Measurements from ENCODE around the gene STK32A. TPM values are rescaled to one million over a fixed set of nuclear protein-coding genes. Genes with fewer than 3 reads are reported as not detected.

Gene STK32A
- total RNA-seq, 1 experiment from 2014 or later = 1.2 TPM

DNA sequence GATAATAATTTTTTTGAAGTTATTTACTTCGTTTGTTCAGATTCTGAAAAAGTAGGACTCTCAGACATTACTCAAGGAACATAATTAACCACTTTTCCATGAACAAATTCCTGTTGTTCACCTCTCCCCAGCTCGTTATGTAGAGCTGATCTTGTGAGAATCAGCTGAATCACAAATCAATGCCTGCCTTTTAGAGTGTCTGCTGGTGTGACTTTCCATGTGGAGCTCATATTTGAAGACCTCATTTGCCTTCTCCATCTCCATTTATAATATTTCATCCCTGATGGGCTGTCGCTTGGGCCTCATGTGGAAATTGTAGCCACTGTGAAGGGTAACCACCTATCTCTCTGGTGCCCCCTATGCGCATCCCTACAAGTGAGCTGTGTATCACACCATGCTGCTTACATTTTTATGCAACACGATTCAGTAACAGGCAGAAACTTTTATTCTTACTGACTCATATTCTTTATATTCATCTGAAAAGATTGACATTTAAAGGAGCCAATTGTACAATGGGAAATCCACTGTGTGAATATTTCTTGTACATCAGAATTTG is 111.3 kb downstream of the STK32A start:
- no peak for TF ChIP-seq JUND (IDR thresholded peaks at IDR 0.05)
- no peak for TF ChIP-seq SP1 (IDR thresholded peaks at IDR 0.05; ENCODE audit: low read depth)
- no peak for TF ChIP-seq SIN3A (IDR thresholded peaks at IDR 0.05; ENCODE audit: low read depth)
- TF ChIP-seq EZH2phosphoT487 (IDR thresholded peaks at IDR 0.05; ENCODE audit: borderline replicate concordance) = no peak
- TF ChIP-seq TCF7L2 (IDR thresholded peaks at IDR 0.05; ENCODE audit: borderline replicate concordance, extremely low read depth, insufficient read depth, insufficient read length) = no peak
- TF ChIP-seq, protein P1, sequence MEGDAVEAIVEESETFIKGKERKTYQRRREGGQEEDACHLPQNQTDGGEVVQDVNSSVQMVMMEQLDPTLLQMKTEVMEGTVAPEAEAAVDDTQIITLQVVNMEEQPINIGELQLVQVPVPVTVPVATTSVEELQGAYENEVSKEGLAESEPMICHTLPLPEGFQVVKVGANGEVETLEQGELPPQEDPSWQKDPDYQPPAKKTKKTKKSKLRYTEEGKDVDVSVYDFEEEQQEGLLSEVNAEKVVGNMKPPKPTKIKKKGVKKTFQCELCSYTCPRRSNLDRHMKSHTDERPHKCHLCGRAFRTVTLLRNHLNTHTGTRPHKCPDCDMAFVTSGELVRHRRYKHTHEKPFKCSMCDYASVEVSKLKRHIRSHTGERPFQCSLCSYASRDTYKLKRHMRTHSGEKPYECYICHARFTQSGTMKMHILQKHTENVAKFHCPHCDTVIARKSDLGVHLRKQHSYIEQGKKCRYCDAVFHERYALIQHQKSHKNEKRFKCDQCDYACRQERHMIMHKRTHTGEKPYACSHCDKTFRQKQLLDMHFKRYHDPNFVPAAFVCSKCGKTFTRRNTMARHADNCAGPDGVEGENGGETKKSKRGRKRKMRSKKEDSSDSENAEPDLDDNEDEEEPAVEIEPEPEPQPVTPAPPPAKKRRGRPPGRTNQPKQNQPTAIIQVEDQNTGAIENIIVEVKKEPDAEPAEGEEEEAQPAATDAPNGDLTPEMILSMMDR (IDR thresholded peaks at IDR 0.05 in 2 of 3, conservative IDR thresholded peaks at IDR 0.05 in 1 of 3; ENCODE audit: borderline replicate concordance in 1 of 3, insufficient read depth in 1 of 3, low read depth in 2 of 3, low read length in 2 of 3) = peak in 2 of 3 experiments; percentile 26 to 30; a peak in 2 of 6 replicates
- TF ChIP-seq, protein P2, sequence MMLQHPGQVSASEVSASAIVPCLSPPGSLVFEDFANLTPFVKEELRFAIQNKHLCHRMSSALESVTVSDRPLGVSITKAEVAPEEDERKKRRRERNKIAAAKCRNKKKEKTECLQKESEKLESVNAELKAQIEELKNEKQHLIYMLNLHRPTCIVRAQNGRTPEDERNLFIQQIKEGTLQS (IDR thresholded peaks at IDR 0.05) = no peak
- CTCF ChIA-PET = interaction anchor here (0.8 to 1.2 kb wide), 2 partner anchors 26 to 157 kb away, joined by 3 read pairs; no protein-coding TSS in a partner anchor
- no peak overlapping the region for H3K9ac ChIP-seq (ENCODE audit: low read length)
- no peaks in the 10 kb centered on the region for H3K9me2 ChIP-seq (ENCODE audit: insufficient read depth)
- no peaks in the 10 kb centered on the region for H3K4me1 ChIP-seq (ENCODE audit: control insufficient read depth in 1 of 2, insufficient read depth in 2 of 2, low read length in 2 of 2)
- no peak overlapping the region for H3K4me2 ChIP-seq (ENCODE audit: low read length)
- no peak overlapping the region for H2AFZ ChIP-seq (ENCODE audit: low read depth, low read length, poor library complexity, severe bottlenecking)
- H3K79me2 ChIP-seq (ENCODE audit: insufficient read depth, low read length) = no peaks in the 10 kb centered on the region
- intact Hi-C loops (cut with micrococcal nuclease) = no loop called here
- no peaks in the 10 kb centered on the region for H3K27me3 ChIP-seq (ENCODE audit: insufficient read depth, low read length)
- no TSS peak for BruUV-seq (replicated peaks)
- H3K27ac ChIP-seq (ENCODE audit: low read depth, low read length) = no peak overlapping the region
- DNase-seq (ENCODE audit: low read depth, low spot score) (no peak), ATAC-seq (peak; percentile 82)
- no peaks in the 10 kb centered on the region for H3K36me3 ChIP-seq (ENCODE audit: control insufficient read depth in 1 of 2, insufficient read depth in 2 of 2, low read length in 2 of 2)
- H4K20me1 ChIP-seq (ENCODE audit: insufficient read depth) = no peaks in the 10 kb centered on the region
- POLR2A ChIA-PET = no interaction called here
- RAD21 ChIA-PET (ENCODE audit: low non-redundant PET in 1 of 2, low total read pairs in 2 of 2, uncharacterized antibody in 2 of 2, unreplicated experiment in 2 of 2) = no interaction called here
- H3K4me3 ChIP-seq (replicated peaks in 1 of 2; ENCODE audit: low read depth in 1 of 2, low read length in 2 of 2) = no peak overlapping the region
- H3K9me3 ChIP-seq (ENCODE audit: control insufficient read depth in 1 of 2, insufficient read depth in 1 of 2, low read depth in 1 of 2, low read length in 2 of 2) = no peaks in the 10 kb centered on the region

DNA sequence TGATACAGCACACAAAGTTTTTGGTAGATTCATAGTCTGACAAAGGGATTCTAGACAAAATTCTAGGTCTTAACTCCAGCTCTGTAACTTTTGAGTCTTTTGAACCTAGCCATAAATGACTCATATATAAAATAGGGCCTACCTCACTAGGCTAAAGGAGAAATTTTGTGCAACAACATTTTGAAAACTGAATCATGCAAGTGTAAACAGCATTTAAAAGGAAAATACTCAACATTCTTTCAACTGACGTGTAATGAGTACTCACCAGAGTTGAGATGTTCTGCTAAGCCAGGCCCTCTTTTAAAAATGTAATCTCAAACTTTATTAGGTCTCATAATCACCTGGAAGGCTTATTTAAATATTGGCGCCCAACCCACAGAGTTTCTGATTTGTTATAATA is 113.2 kb downstream of the STK32A start:
- H3K27me3 ChIP-seq (ENCODE audit: insufficient read depth, low read length) = no peaks in the 10 kb centered on the region
- H3K27ac ChIP-seq (ENCODE audit: low read depth, low read length) = no peak overlapping the region
- BruUV-seq (replicated peaks) = no TSS peak
- no peak overlapping the region for H3K4me3 ChIP-seq (replicated peaks in 1 of 2; ENCODE audit: low read depth in 1 of 2, low read length in 2 of 2)
- H3K9me3 ChIP-seq (ENCODE audit: control insufficient read depth in 1 of 2, insufficient read depth in 1 of 2, low read depth in 1 of 2, low read length in 2 of 2) = no peaks in the 10 kb centered on the region
- ATAC-seq (no peak), DNase-seq (ENCODE audit: low read depth, low spot score) (no peak)
- H3K79me2 ChIP-seq (ENCODE audit: insufficient read depth, low read length) = no peaks in the 10 kb centered on the region
- no peaks in the 10 kb centered on the region for H4K20me1 ChIP-seq (ENCODE audit: insufficient read depth)
- H3K9ac ChIP-seq (ENCODE audit: low read length) = no peak overlapping the region
- H3K9me2 ChIP-seq (ENCODE audit: insufficient read depth) = no peaks in the 10 kb centered on the region
- ChIA-PET RAD21 (ENCODE audit: low non-redundant PET in 1 of 2, low total read pairs in 2 of 2, uncharacterized antibody in 2 of 2, unreplicated experiment in 2 of 2) (no interaction called here), POLR2A (no interaction called here), CTCF (no interaction called here)
- intact Hi-C loops (cut with micrococcal nuclease) = no loop called here
- no peaks in the 10 kb centered on the region for H3K36me3 ChIP-seq (ENCODE audit: control insufficient read depth in 1 of 2, insufficient read depth in 2 of 2, low read length in 2 of 2)
- no peak overlapping the region for H2AFZ ChIP-seq (ENCODE audit: low read depth, low read length, poor library complexity, severe bottlenecking)
- H3K4me2 ChIP-seq (ENCODE audit: low read length) = no peak overlapping the region
- no peaks in the 10 kb centered on the region for H3K4me1 ChIP-seq (ENCODE audit: control insufficient read depth in 1 of 2, insufficient read depth in 2 of 2, low read length in 2 of 2)
- no peak for TF ChIP-seq ZNF274 (IDR thresholded peaks at IDR 0.05; ENCODE audit: low read depth, low read length)
- TF ChIP-seq CEBPB (IDR thresholded peaks at IDR 0.05; ENCODE audit: low read depth) = no peak
- TF ChIP-seq, protein P3, sequence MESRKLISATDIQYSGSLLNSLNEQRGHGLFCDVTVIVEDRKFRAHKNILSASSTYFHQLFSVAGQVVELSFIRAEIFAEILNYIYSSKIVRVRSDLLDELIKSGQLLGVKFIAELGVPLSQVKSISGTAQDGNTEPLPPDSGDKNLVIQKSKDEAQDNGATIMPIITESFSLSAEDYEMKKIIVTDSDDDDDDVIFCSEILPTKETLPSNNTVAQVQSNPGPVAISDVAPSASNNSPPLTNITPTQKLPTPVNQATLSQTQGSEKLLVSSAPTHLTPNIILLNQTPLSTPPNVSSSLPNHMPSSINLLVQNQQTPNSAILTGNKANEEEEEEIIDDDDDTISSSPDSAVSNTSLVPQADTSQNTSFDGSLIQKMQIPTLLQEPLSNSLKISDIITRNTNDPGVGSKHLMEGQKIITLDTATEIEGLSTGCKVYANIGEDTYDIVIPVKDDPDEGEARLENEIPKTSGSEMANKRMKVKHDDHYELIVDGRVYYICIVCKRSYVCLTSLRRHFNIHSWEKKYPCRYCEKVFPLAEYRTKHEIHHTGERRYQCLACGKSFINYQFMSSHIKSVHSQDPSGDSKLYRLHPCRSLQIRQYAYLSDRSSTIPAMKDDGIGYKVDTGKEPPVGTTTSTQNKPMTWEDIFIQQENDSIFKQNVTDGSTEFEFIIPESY (IDR thresholded peaks at IDR 0.05; ENCODE audit: extremely low read depth, insufficient replicate concordance, low read length) = no peak
- no peak for TF ChIP-seq EZH2 (IDR thresholded peaks at IDR 0.05)
- no peak for TF ChIP-seq POLR2AphosphoS5 (IDR thresholded peaks at IDR 0.05; ENCODE audit: low read depth, low read length)
- TF ChIP-seq JUND (IDR thresholded peaks at IDR 0.05) = no peak
- TF ChIP-seq CBX3 (IDR thresholded peaks at IDR 0.05; ENCODE audit: low read depth) = no peak
- TF ChIP-seq YY1 (IDR thresholded peaks at IDR 0.05; ENCODE audit: extremely low read depth, insufficient replicate concordance, low read depth, low read length) = no peak
- no peak for TF ChIP-seq ELF1 (IDR thresholded peaks at IDR 0.05; ENCODE audit: borderline replicate concordance, low read depth)
- TF ChIP-seq ZFX (IDR thresholded peaks at IDR 0.05) = no peak
- TF ChIP-seq, protein P4, sequence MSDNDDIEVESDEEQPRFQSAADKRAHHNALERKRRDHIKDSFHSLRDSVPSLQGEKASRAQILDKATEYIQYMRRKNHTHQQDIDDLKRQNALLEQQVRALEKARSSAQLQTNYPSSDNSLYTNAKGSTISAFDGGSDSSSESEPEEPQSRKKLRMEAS (IDR thresholded peaks at IDR 0.05) = no peak
- no peak for TF ChIP-seq EZH2phosphoT487 (IDR thresholded peaks at IDR 0.05; ENCODE audit: borderline replicate concordance)
- TF ChIP-seq SP1 (IDR thresholded peaks at IDR 0.05; ENCODE audit: low read depth) = no peak
